ENCODE data around the gene CAMK1D. TPM values are rescaled to one million over a fixed set of nuclear protein-coding genes. Genes with fewer than 3 reads are reported as not detected.

The CAMK1D gene
- total RNA-seq, 1 experiment from 2014 or later, result 10.2 TPM

DNA sequence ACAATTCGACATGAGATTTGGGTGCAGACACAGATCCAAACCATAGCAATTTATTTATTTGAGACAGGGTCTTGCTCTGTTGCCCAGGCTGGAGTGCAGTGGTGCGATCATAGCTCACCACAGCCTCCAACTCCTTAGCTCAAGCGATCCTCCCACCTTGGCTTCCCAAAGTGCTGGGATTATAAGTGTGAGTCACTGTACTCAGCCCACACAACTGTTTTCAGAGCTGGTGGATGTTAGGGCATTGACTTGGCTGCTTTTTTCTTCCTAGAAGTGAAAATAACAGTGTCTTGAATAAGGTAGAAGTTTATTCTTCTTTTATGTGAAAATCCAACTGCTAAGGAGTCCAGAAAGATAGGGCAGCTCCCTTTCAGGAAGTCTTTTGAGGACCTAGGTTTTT, 520.1 kb downstream of the CAMK1D start (continued):
- TF ChIP-seq ELF4 (CRISPR knock-in tag; IDR thresholded peaks at IDR 0.05; ENCODE audit: low read depth) (no peak), SMAD4 (CRISPR knock-in tag; IDR thresholded peaks at IDR 0.05) (no peak)

DNA sequence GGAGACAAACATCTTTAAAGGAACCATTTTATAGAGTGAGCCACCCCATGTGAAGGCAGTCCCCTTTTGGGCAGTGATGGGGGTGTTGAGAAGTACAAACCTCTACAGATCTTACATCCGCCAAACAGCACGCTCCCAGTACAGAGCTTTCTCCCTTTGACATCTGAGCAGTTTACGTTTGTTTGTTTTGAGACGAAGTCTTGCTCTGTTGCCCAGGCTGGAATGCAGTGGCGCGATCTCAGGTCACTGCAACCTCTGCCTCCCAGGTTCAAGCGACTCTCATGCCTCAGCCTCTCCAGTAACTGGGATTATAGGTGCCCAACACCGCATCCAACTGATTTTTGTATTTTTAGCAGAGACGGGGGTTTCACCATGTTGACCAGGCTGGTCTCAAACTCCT, 523.2 kb downstream of the CAMK1D start:
- no peak for DNase-seq (ENCODE audit: low spot score)
- ChIA-PET POLR2A (no interaction called here), CTCF (no interaction called here)
- H3K36me3 Mint-ChIP-seq, result no peaks in the 10 kb centered on the region
- H3K9me3 Mint-ChIP-seq, result no peaks in the 10 kb centered on the region
- H3K4me3 Mint-ChIP-seq, result no peak overlapping the region
- no peak for ATAC-seq
- H3K4me1 Mint-ChIP-seq, result no peaks in the 10 kb centered on the region; the same call in 1 of the 2 replicates
- H3K27ac Mint-ChIP-seq, result no peak overlapping the region
- TF ChIP-seq, protein P1, sequence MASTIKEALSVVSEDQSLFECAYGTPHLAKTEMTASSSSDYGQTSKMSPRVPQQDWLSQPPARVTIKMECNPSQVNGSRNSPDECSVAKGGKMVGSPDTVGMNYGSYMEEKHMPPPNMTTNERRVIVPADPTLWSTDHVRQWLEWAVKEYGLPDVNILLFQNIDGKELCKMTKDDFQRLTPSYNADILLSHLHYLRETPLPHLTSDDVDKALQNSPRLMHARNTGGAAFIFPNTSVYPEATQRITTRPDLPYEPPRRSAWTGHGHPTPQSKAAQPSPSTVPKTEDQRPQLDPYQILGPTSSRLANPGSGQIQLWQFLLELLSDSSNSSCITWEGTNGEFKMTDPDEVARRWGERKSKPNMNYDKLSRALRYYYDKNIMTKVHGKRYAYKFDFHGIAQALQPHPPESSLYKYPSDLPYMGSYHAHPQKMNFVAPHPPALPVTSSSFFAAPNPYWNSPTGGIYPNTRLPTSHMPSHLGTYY (CRISPR knock-in tag; IDR thresholded peaks at IDR 0.05), result no peak
- TF ChIP-seq ZNF219 (CRISPR knock-in tag; IDR thresholded peaks at IDR 0.05; ENCODE audit: borderline replicate concordance) (no peak), ZNF416 (CRISPR knock-in tag; IDR thresholded peaks at IDR 0.05) (no peak), FOXK1 (CRISPR knock-in tag; IDR thresholded peaks at IDR 0.05) (no peak), CBFB (CRISPR knock-in tag; IDR thresholded peaks at IDR 0.05; ENCODE audit: low read depth) (no peak), ZNF396 (CRISPR knock-in tag; IDR thresholded peaks at IDR 0.05; ENCODE audit: borderline replicate concordance) (no peak), NFATC4 (CRISPR knock-in tag; IDR thresholded peaks at IDR 0.05) (no peak), GABPB1 (CRISPR knock-in tag; IDR thresholded peaks at IDR 0.05) (no peak), MXD4 (CRISPR knock-in tag; IDR thresholded peaks at IDR 0.05; ENCODE audit: borderline replicate concordance) (no peak), RELA (CRISPR knock-in tag; IDR thresholded peaks at IDR 0.05; ENCODE audit: borderline replicate concordance) (no peak), NR1H2 (CRISPR knock-in tag; IDR thresholded peaks at IDR 0.05) (no peak)
- TF ChIP-seq, protein P2, sequence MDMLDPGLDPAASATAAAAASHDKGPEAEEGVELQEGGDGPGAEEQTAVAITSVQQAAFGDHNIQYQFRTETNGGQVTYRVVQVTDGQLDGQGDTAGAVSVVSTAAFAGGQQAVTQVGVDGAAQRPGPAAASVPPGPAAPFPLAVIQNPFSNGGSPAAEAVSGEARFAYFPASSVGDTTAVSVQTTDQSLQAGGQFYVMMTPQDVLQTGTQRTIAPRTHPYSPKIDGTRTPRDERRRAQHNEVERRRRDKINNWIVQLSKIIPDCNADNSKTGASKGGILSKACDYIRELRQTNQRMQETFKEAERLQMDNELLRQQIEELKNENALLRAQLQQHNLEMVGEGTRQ (CRISPR knock-in tag; IDR thresholded peaks at IDR 0.05), result no peak
- TF ChIP-seq, protein P3, sequence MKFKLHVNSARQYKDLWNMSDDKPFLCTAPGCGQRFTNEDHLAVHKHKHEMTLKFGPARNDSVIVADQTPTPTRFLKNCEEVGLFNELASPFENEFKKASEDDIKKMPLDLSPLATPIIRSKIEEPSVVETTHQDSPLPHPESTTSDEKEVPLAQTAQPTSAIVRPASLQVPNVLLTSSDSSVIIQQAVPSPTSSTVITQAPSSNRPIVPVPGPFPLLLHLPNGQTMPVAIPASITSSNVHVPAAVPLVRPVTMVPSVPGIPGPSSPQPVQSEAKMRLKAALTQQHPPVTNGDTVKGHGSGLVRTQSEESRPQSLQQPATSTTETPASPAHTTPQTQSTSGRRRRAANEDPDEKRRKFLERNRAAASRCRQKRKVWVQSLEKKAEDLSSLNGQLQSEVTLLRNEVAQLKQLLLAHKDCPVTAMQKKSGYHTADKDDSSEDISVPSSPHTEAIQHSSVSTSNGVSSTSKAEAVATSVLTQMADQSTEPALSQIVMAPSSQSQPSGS (CRISPR knock-in tag; IDR thresholded peaks at IDR 0.05; ENCODE audit: borderline replicate concordance, low read depth), result no peak
- TF ChIP-seq, protein P4, sequence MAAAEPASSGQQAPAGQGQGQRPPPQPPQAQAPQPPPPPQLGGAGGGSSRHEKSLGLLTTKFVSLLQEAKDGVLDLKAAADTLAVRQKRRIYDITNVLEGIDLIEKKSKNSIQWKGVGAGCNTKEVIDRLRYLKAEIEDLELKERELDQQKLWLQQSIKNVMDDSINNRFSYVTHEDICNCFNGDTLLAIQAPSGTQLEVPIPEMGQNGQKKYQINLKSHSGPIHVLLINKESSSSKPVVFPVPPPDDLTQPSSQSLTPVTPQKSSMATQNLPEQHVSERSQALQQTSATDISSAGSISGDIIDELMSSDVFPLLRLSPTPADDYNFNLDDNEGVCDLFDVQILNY (CRISPR knock-in tag; IDR thresholded peaks at IDR 0.05), result no peak
- TF ChIP-seq, protein P5, sequence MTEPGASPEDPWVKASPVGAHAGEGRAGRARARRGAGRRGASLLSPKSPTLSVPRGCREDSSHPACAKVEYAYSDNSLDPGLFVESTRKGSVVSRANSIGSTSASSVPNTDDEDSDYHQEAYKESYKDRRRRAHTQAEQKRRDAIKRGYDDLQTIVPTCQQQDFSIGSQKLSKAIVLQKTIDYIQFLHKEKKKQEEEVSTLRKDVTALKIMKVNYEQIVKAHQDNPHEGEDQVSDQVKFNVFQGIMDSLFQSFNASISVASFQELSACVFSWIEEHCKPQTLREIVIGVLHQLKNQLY (CRISPR knock-in tag; IDR thresholded peaks at IDR 0.05), result no peak
- TF ChIP-seq, protein P6, sequence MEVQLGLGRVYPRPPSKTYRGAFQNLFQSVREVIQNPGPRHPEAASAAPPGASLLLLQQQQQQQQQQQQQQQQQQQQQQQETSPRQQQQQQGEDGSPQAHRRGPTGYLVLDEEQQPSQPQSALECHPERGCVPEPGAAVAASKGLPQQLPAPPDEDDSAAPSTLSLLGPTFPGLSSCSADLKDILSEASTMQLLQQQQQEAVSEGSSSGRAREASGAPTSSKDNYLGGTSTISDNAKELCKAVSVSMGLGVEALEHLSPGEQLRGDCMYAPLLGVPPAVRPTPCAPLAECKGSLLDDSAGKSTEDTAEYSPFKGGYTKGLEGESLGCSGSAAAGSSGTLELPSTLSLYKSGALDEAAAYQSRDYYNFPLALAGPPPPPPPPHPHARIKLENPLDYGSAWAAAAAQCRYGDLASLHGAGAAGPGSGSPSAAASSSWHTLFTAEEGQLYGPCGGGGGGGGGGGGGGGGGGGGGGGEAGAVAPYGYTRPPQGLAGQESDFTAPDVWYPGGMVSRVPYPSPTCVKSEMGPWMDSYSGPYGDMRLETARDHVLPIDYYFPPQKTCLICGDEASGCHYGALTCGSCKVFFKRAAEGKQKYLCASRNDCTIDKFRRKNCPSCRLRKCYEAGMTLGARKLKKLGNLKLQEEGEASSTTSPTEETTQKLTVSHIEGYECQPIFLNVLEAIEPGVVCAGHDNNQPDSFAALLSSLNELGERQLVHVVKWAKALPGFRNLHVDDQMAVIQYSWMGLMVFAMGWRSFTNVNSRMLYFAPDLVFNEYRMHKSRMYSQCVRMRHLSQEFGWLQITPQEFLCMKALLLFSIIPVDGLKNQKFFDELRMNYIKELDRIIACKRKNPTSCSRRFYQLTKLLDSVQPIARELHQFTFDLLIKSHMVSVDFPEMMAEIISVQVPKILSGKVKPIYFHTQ (CRISPR knock-in tag; IDR thresholded peaks at IDR 0.05), result no peak
- H3K27me3 Mint-ChIP-seq (ENCODE audit: low read depth), result peaks cover 3% of the 10 kb centered on the region; the same call in 1 of the 2 replicates

Data from WTC11 (cell line).